ELR (cell line): Measurements from ENCODE around the gene DLG2.
"Not testable (repeated sequence)": the region's sequence is repeated elsewhere in the genome, so short reads cannot be mapped to it uniquely, and the experiment has no call there.

ENCODE experiments used
- DNase-seq: peaks from one replicate; pipeline ENCODE4 v3.0.0-alpha.2; 2015; ENCODE audit warnings: low read depth

DLG2 gene

GRCh38 chr11:85643191-85643614, 16.1 kb upstream of the DLG2 start:
- DNase-seq, result no peak

GRCh38 chr11:85634747-85635146, 7.6 kb upstream of the DLG2 start:
- DNase-seq, result no peak

DNA sequence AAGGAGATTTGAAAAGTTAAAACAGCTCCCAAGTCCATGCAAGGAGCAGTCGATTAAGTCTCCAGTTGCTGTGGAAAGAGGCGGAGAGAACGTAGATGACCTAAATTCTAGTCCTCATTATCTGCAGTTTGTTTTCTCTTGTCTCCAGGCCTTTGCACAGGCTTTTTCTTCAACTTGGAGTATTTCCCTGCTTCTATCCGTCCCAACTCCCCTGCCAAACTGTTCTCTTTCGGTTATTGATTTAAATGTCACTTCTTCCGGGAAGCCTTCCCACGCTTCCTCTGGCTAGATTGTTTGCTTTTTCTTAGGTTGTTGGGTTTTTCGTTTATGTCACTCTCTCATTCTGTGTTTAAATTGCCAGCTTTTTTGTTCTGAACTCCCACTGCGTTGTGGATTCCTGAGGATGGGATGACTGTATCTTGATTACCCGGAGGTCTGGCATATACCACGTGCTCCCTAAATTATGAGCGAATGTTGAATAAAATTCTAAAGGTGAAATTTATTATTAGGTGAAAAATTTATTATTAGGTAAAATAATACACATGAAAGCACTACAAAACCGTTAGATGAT, 1.7 kb upstream of the DLG2 start:
- peak; percentile 46 for DNase-seq

GRCh38 chr11:85627998-85628770, 1.0 kb upstream of the DLG2 start, which contains the start of gene TMEM126B:
TSS of gene TMEM126B (plus strand) at chr11:85628593. CDS start at chr11:85628608, 15 bp downstream.
- DNase-seq, result peak; percentile 98

- no peak for DNase-seq
Measured at GRCh38 chr11:85626496-85626895, 648 bp downstream of the DLG2 start.

- no peak for DNase-seq
Measured at GRCh38 chr11:85620256-85620655, 6.9 kb downstream of the DLG2 start.

- peak; percentile 24 for DNase-seq
Measured at GRCh38 chr11:85619499-85619898, 7.6 kb downstream of the DLG2 start.

DNA sequence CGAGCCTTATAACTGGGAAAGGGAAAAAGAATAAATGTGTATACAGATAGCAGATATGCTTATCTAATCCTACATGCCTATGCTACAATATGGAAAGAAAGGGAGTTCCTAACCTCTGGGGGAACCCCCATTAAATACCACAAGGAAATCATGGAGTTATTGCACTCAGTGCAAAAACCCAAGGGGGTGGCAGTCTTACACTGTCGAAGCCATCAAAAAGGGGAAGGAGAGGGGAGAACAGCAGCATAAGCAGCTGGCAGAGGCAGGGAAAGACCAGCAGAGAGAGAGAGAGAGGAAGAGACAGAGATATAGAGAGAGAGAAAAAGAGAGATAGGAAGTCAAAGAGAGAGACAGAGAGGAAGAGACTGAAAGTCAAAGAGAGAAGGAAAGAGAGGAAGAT, 15.5 kb downstream of the DLG2 start:
- not testable (repeated sequence) for DNase-seq

- DNase-seq, result not testable (repeated sequence)
Measured at GRCh38 chr11:85609286-85609685, 17.9 kb downstream of the DLG2 start.

DNA sequence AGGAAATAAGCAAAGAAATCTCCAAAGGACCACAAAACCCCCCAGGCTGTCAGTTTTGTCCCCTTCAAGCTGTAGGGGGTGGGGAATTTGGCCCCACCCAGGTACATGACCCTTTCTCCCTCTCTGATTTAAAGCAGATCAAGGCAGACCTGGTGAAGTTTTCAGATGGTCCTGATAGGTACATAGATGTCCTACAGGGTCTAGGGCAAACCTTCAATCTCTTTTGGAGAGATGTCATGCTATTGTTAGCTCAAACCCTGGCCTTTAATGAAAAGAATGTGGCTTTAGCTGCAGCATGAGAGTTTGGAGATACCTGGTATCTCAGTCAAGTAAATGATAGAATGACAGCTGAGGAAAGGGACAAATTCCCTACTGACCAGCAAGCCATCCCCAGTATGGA, 18.5 kb downstream of the DLG2 start:
- DNase-seq, result not testable (repeated sequence)

DNA sequence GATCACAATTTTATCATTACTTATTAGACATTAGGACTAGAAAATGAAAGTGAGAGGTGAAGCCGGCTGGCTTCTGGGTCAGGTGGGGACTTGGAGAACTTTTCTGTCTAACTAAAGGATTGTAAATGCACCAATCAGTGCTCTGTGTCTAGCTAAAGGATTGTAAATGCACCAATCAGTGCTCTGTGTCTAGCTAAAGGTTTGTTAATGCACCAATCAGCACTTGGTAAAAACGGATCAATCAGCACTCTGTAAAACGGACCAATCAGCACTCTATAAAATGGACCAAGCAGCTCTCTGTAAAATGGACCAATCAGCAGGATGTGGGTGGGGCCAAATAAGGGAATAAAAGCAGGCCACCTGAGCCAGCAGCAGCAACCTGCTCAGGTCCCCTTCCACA, 20.9 kb downstream of the DLG2 start:
- not testable (repeated sequence) for DNase-seq

DNA sequence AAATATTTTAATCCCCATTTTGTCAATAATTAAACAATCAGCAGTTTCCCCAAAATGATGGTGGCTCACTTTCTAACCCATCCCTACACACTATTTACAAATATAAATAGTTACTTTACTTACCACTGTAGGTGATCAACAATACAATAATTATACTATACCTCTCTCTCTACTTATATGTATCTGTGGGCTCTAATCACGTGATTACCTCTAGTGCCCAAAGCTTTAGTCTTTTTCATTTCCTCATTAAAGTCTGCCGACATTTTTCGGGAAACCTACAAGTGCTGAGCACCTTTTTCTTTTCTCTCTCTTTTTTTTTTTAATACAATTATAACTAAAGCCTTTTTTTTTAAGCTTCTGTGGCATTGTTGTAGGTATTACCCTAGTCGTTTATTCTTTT, 23.9 kb downstream of the DLG2 start:
- DNase-seq, result no peak

DNA sequence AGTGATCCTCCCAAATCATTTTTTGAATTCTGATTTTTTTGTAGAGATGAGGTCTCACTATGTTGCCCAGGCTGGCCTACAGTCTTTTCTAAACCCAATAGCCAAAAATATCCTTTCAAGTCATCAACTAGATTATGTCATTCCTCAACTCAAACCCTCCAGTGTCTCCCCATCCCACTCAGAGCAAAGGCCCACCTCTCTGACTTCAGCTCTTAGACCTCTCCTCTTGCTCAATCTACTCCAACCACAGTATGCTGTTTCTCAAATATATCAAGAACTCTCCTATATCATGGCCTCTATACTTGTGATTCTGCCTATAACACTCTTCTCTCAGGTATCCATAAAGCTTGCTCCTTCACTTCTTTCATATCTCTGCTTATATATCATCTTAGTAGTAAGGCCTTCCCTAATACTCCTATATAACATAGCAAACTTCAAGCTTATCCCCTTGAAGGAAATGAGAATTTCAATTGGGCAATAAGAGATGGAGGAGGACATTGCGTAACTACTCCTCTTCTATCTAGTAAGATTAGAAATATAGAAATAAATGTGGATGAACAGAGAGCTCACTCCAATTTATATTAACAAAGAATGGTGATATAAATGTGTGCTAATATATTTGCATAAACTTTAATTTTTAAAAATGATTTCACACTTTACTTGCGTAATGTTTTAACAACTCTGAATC, 24.5 kb downstream of the DLG2 start:
- DNase-seq, result no peak

DNA sequence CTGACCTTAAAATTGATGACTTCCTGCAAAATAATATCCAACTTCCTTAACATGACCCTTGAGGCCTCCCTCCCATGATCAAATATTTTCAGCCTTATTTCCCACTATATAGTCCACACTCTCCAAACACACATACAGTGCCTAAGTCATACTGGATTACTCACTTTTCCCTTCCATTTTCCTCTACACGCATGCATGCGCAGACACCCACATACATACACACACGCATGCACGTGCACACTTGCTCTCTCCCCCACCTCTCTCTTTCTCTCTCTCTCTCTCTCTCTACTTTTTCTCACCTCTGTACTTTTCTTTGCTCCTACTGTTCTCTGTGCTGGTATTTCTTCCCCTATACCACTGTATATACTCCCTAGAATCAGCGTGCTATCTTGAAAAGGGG, 28.1 kb downstream of the DLG2 start:
- DNase-seq, result no peak

- DNase-seq, result no peak
Measured at GRCh38 chr11:85596886-85597285, 30.3 kb downstream of the DLG2 start.

GRCh38 chr11:85595285-85595884, 31.8 kb downstream of the DLG2 start:
- peak; percentile 74 for DNase-seq

DNA sequence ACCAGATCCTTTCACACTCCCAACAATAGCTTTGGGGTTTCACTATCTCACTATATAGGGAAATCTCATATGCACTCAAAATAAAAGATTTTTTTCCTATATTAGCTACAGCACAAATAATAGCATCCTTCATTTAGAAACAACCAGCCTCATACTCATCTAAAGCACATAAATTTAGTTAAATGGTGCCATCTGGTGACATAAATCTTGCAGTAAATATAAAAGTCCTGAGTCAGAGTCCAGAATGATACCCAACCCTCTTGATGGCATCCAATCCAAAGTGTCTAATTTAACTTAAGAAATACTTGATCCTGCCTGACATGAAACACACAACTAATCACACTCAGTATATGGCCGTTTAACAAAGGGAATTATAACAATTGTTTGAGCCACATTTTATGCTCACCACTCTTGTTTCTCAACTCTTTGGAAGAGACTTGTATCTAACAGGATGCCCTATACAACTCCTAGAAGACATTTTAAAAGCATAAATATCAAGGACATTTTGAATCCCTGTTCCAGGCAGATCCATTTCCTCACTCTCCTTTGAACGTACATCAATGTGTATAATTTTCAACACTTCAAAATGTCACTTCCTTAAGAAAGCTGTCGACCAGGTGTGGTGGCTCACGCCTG, 36.2 kb downstream of the DLG2 start:
- peak; percentile 63 for DNase-seq

- DNase-seq, result no peak
Measured at GRCh38 chr11:85589373-85589772, 37.8 kb downstream of the DLG2 start.

GRCh38 chr11:85582111-85582510, 45.0 kb downstream of the DLG2 start:
- no peak for DNase-seq

DNA sequence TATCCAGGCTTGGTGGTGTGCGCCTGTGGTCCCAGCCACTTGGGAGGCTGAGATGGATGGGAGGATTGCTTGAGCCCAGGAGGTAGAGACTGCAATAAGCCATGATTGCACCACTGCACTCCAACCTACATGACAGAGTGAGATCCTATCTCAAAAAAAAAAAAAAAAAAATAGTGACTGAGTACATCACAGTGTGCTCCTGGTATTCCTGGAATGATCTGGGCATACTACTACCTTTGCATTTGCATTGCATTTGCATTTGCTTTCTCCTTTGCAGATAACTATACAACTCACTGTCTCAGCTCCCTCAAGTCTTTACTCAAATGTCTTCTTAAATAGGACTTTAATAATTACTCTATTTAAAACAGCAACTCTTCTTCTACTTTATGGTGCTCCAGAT, 51.8 kb downstream of the DLG2 start:
- DNase-seq, result no peak

GRCh38 chr11:85572056-85572455, 55.1 kb downstream of the DLG2 start:
- no peak for DNase-seq

DNA sequence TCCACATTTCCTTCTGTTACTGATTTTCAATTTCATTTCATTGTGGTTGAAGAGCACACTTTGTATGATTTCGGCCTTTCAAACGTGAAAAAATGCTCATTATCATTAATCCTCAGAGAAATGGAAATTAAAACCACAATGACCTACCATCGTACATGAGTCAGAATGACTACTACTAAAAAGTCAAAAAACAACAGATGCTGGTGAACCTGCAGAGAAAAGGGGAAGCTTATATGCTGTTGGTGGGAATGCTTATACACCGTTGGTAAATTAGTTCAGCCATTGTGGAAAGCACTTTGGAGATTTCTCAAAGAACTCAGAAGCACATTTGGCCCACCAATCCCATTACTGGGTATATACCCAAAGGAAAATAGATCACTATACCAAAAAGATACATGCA, 57.6 kb downstream of the DLG2 start:
- DNase-seq, result no peak
